Vagina (tissue), 2 donors: Measurements from ENCODE around the gene KMT2C.
"Not testable (repeated sequence)": the region's sequence is repeated elsewhere in the genome, so short reads cannot be mapped to it uniquely, and the experiment has no call there.

Experiments
- CTCF ChIP-seq, 3 experiments: fragments of 450-650 bp in 2 of 3; fragments of 200-600 bp in 1 of 3; sonication (generic) in 1 of 3; IDR thresholded peaks; one replicate each; pipeline ENCODE4 v1.5.1; 2017 to 2019; ENCODE audit warnings: antibody characterized with exemption in 3 of 3, mild to moderate bottlenecking in 2 of 3, moderate library complexity in 2 of 3
- POLR2A ChIP-seq, 2 donors: fragments of 450-650 bp; IDR thresholded peaks; one replicate each; pipeline ENCODE4 v1.6.1; 2017; ENCODE audit warnings: antibody characterized with exemption in 2 of 2, mild to moderate bottlenecking in 2 of 2, moderate library complexity in 2 of 2

GRCh38 chr7:152384235-152385200, 51.3 kb downstream of the KMT2C start:
- not testable (repeated sequence) for TF ChIP-seq CTCF, POLR2A (IDR thresholded peaks at IDR 0.05)
